ENCODE data around the gene PIAS4. TPM values are rescaled to one million over a fixed set of nuclear protein-coding genes. Genes with fewer than 3 reads are reported as not detected.

The PIAS4 gene
- total and polyA plus RNA-seq, 2 of the 13 experiments (the other 11 are each of a cell fraction or from before 2014, with no cell fraction given): 9.0 to 20.1 TPM

- Histone ChIP-seq H3K4me2 (ENCODE audit: low read depth, low read length) (peak overlapping the region; percentile 58), H3K9ac (ENCODE audit: insufficient read depth, low read depth, low read length) (peak overlapping the region; percentile 39; the same call in 1 of the 2 replicates), H3K9me3 (ENCODE audit: low read length) (no peaks in the 10 kb centered on the region), H3K27me3 (ENCODE audit: control insufficient read depth in 1 of 2, insufficient read depth in 2 of 2, low read length in 2 of 2) (no peaks in the 10 kb centered on the region), H3K79me2 (ENCODE audit: insufficient read depth, low read length) (no peaks in the 10 kb centered on the region), H4K20me1 (ENCODE audit: insufficient read depth, low read length) (no peaks in the 10 kb centered on the region), H2AFZ (ENCODE audit: low read length) (no peak overlapping the region), H3K36me3 (replicated peaks in 1 of 2; ENCODE audit: control insufficient read depth in 1 of 2, insufficient read depth in 2 of 2, low read length in 2 of 2) (no peaks in the 10 kb centered on the region), H3K4me3 (replicated peaks in 1 of 3; ENCODE audit: insufficient read depth in 1 of 3, low read depth in 2 of 3, low read length in 3 of 3) (peak overlapping the region in 2 of 3 experiments; percentile 24 to 52; a peak in 2 of 6 replicates), H3K27ac (ENCODE audit: extremely low read length, insufficient read depth, low read length) (no peak overlapping the region), H3K4me1 (ENCODE audit: insufficient read depth, low read length) (peaks cover 50% of the 10 kb centered on the region)
- in situ Hi-C loops (cut with HindIII; ENCODE audit: extremely low pct_ligation_motif_present, low pct_unique_long_range_greater_than_20kb) (no loop called here), intact Hi-C loops (cut with micrococcal nuclease; ENCODE audit: unreplicated experiment) (no loop called here)
- FAIRE-seq (no peak), DNase-seq (ENCODE audit: low spot score) (no peak), ATAC-seq (peak; percentile 22)
- BruUV-seq (replicated peaks): no TSS peak
- POLR2A ChIA-PET: interaction anchor here (1.3 kb wide), 1 partner anchor 25 kb away, joined by 5 read pairs; no protein-coding TSS in a partner anchor
- WGBS (ENCODE audit: low lambda C conversion rate): 74% methylated on average over 12 of the region's 28 CpGs
- CTCF ChIA-PET (ENCODE audit: low intra/inter-chr PET ratio, low total read pairs): no interaction called here
- TF ChIP-seq MYC (CRISPR knock-in tag; IDR thresholded peaks at IDR 0.05; ENCODE audit: borderline replicate concordance) (peak; percentile 53; the same call in 1 of the 2 replicates), ZNF883 (CRISPR knock-in tag; IDR thresholded peaks at IDR 0.05; ENCODE audit: not compliant biosample characterization) (no peak), NCOR1 (IDR thresholded peaks at IDR 0.05; ENCODE audit: borderline replicate concordance, low read length) (no peak), ZNF766 (CRISPR knock-in tag; IDR thresholded peaks at IDR 0.05; ENCODE audit: borderline replicate concordance) (no peak), ZMYM3 (CRISPR knock-in tag; IDR thresholded peaks at IDR 0.05) (0 out of 2 replicates have a peak, but pooled peaks have one; percentile 57), ETV6 (CRISPR knock-in tag; conservative IDR thresholded peaks at IDR 0.05) (no peak), MTA1 (CRISPR knock-in tag; IDR thresholded peaks at IDR 0.05; ENCODE audit: borderline replicate concordance) (0 out of 2 replicates have a peak, but pooled peaks have one; percentile 5), BCL6 (CRISPR knock-in tag; IDR thresholded peaks at IDR 0.05) (no peak), REXO4 (CRISPR knock-in tag; IDR thresholded peaks at IDR 0.05; ENCODE audit: borderline replicate concordance) (no peak), KDM5B (CRISPR knock-in tag; IDR thresholded peaks at IDR 0.05; ENCODE audit: borderline replicate concordance) (0 out of 2 replicates have a peak, but pooled peaks have one; percentile 32), GABPA (IDR thresholded peaks at IDR 0.05; ENCODE audit: low read depth, low read length) (no peak), GABPA (CRISPR knock-in tag; IDR thresholded peaks at IDR 0.05; ENCODE audit: low read depth) (peak; percentile 69), AGO1 (IDR thresholded peaks at IDR 0.05; ENCODE audit: low read depth, low read length, poor library complexity, severe bottlenecking) (no peak), RBM39 (IDR thresholded peaks at IDR 0.05; ENCODE audit: low read depth, low read length, poor library complexity, severe bottlenecking) (no peak), ZNF234 (CRISPR knock-in tag; conservative IDR thresholded peaks at IDR 0.05) (no peak), DR1 (CRISPR knock-in tag; IDR thresholded peaks at IDR 0.05) (no peak), ZNF639 (CRISPR knock-in tag; conservative IDR thresholded peaks at IDR 0.05) (no peak), ZNF253 (CRISPR knock-in tag; IDR thresholded peaks at IDR 0.05; ENCODE audit: borderline replicate concordance) (no peak), KDM2A (CRISPR knock-in tag; IDR thresholded peaks at IDR 0.05; ENCODE audit: borderline replicate concordance, low read depth) (peak; percentile 18; the same call in 1 of the 2 replicates), FLYWCH1 (CRISPR knock-in tag; IDR thresholded peaks at IDR 0.05) (no peak)
- TF ChIP-seq, protein P1, sequence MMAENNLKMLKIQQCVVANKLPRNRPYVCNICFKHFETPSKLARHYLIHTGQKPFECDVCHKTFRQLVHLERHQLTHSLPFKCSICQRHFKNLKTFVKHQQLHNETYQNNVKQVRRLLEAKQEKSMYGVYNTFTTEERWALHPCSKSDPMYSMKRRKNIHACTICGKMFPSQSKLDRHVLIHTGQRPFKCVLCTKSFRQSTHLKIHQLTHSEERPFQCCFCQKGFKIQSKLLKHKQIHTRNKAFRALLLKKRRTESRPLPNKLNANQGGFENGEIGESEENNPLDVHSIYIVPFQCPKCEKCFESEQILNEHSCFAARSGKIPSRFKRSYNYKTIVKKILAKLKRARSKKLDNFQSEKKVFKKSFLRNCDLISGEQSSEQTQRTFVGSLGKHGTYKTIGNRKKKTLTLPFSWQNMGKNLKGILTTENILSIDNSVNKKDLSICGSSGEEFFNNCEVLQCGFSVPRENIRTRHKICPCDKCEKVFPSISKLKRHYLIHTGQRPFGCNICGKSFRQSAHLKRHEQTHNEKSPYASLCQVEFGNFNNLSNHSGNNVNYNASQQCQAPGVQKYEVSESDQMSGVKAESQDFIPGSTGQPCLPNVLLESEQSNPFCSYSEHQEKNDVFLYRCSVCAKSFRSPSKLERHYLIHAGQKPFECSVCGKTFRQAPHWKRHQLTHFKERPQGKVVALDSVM (CRISPR knock-in tag; IDR thresholded peaks at IDR 0.05): peak; percentile 88; the same call in 1 of the 2 replicates
Measured at GRCh38 chr19:4083677-4084546, 76.4 kb downstream of the PIAS4 start.

All from HepG2 (cell line).